COR-L47 (cell line): ENCODE measurements around the gene MACROD1.

Experiments used
- DNase-seq: peaks from one replicate; lab custom pipeline; 2025; lab: John Stamatoyannopoulos, UW

MACROD1 gene

DNA sequence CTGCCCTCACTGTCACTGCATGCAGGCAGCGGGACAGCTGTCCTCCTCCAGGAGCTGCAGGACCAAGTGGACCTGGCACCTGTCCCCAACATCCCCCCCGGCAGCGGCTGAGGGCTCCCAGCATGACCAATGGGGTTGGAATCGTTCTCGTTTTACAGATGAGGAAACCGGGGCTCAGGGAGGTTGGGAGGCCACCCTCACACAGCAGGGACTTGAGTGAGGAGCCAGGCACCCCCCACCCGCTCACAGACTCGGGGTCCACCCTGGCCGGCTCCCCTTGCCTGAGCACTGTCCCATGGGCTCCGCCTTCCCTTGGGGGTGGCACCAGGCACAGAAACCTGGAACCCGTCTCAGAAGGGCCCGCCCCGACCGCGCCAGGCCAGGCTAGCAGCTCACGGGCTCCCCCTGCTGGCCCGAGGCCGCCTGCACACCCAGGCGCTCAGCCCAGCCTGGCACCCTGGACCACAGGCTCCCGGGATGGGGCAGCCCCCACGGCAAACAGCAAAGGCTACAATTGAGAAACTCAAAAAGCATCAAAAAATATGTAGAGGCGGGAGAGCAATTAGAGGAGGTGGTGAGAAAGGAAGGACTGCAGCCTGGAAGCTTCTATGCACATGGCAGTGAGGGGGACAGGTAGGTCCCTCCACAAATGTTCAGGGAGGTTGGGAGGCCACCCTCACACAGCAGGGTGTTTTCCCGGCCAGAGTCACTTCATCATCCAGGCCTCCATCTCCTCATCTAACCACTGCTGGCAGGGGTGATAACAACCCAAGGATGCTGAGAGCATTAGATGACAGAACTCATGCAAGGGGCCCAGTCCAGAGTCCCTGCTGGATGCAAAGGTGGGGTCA lies 12.8 kb downstream of the MACROD1 start:
- peak; percentile 40 for DNase-seq

DNA sequence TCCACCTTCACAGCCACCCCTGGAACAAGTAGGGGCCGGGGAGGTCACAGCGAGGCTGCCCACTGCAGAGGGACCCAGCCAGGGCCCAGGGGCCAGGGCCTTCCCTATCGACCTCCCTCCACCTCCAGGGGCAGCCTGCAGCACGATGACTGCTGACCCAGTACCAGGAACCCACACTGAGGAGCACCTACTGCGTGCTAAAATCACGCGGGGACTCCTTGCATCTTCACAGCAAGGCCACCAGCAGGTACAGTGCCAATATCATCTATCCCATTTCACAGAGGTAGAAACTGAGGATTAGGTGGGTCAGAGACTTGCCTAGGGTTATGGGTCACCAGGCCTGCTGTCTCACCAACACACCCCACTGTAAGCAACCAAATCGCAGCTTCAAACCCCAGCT lies 14.6 kb downstream of the MACROD1 start:
- DNase-seq = no peak

DNA sequence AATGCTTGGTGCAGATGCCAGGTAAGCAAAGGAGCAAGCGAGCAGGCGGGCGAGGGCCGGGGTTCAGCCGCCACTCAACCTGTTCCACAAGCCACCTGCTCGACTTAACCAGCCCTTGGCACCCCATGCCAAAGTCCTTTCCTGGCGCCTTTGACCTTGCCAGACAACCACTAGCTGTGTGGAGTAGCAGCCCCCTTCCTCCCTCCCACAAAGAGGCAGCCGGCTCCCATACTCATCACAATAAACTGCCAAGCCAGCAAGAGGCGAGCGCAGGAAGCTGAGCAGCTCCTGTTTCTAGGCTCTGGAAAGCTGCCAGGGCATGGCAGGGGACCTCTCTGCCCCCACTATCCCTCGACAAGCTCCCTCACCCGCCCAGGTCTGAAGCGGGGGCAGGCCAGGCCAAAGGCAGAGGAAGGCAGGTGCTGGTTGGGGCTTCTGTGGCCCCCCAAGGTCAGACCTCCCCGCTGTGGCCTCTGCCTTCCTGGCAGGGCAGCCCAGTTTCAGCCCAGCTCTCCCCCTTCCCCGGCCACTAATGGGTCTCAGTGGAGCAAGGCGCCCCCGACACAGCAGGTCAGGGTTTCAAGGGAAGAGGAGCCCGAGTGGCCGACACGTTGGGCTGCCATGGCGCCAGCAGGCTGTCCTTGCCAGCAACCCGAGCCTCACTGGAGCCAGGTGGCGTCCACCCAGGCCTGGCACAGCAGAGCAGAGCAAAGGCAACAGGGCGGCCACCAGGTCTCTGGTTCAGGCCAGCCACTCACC lies 15.3 kb downstream of the MACROD1 start:
- peak; percentile 63 for DNase-seq

DNA sequence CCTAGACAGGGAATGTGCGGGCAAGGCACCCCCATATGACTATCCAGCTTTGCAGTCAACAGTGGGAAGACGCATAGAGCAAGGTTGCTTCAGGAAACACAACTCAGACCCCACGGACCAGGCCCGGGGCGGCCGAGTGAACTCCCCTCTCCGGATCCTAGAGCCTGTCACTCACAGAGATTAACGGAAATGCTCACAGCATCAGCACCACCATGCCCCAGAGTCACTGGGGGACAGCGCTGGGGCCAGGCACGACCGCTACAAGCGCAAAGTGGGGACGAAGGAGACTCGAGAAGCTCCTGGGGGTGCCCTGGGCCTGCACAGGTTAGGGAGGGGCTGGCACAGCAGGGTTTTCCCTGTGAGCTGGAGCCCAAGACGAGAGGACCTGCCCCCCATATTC lies 15.9 kb downstream of the MACROD1 start:
- no peak for DNase-seq

DNA sequence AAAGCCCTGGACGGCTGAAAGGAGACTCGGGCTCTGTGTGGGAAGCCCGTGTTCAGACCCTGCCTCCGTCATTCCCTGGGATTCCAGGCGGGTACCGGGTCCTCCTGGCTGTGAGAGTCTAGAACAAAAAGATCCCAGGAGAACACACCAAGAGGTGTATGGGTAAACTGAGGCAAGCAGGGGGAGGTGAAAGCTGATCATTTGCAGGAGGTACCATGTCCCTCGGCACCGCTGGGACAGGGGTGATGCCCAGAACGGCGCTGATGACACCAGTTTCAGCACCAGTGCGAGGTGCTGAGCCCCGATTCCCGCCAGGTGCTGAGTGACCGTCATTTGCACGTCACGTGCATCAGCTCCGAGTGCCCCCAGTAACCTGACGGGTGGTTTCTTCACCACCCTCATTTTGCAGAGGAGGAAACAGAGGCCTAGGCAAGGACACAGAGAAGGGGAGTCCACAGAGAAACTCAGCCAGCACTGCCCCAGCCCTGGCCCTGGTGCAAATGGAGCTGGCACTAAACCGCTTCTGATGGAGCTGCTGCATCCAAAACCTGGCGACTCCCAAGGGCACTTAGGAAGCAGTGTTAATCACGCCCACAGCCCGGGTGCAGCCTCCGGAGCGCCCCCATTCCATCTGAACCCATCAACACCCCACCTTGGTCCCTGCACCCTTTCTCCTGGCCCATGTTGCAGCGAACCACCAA lies 16.8 kb downstream of the MACROD1 start:
- no peak for DNase-seq

DNA sequence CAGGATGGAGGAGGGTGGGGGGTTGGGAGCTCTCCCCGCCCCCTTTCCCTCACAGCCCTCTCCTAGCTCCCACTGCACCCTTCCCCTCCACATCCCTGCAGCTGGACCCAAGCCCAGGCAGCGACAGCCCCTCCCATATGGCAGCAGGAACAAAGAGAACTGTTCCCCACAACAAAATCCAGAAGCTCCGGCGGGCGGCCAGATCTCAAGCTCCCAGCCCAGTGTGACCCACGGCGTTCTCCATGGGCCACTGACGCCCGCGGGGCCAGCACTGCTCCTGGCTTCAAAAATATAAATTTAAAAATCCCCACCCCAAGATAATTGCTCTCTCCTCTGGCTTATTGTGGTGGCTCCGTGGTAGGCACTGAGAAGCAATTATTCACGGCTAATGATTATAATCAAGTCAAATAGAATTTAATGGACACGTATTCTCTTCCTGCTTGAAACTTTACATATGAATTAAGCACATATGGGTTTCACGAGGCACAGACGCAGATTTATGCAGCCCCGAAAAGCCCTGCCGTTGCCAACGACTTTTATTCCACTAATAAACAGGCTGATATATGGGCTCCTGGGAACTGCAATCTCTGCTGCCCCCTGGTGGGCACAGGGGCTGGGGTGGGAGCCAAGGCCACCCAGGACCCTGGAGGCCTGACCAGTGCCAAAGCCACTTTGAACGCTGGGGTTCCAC lies 17.5 kb downstream of the MACROD1 start:
- DNase-seq = peak; percentile 95

DNA sequence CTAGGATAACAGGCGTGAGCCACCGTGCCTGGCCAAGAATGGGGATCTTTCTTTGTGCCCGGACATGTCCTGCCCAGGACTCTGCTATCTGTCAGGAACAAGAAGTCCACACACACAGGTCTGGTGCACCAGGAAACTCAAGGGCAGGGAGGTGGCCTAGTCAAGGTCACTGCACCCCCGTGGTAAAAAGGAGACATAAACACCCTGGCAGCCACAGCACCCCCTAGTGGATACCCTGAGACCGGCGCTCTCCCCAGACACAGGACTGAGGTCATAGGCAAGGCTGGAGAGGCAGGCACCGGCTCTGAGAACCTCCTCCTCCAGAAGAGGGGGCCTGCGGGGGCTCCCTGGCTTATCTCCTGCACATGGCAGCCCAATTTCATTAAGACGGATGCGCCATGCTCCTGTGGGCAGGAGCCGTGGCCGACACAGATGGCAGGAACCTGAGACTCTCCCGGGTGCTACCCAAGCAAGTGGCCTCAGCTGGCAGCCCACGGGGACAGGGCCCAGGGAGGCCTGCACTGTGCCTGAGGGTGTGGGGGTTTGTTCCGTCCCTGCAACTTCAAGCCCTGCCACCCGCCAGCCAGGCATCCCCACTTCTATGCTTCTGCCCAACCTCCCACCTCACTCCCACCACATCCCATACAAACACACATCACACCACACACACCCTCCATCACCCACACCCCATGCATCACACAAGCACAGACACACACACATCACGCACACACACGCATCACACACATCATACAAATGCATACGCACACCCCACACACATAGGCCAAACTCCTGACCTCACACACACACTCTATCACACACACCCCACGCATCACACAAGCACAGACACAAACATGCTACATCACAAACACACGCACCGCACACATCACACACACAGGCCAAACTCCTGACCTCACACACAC lies 19.6 kb downstream of the MACROD1 start:
- DNase-seq = peak; percentile 18

DNA sequence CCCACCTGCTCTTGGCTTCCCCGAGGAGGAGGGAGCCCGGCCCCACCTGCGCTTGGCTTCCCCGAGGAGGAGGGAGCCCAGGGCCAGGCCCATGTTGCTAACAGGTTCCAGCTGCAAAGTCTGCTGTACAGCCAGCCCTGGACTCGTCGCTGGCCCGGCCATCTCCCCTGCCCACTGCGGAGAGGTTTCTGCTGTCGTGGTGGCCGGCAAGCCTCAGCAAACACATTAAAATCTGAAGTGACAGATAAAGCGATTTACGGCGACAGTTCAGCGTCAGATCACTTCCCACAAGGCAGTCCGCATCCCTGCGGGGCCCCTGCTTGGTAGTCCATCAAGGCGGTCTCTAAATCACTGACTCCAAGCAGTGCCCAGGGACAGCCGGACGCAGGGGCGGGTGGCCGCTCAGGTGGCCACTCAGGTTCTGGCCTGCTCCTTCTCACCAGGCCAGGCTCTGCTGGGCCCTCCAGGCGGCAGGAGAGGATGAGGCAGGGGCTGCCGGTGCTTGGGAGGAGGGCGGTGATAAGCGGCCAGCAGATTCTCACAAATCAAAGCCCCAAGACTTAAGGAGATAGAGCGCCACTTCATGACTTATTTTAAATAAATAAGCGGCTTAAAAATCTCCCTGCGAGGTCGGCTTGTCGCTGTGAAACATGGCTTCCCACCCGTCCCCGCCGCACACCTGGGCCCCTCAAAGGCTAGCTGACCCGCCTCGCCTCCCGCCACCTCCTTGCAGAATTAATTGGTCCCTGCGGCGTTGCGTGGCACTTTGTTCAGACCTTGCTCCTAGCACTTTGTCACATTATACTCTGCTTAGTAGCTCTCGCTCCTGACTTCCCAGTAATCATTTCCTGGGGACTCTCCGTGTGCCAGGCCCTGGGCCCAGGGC lies 21.1 kb downstream of the MACROD1 start:
- DNase-seq = no peak

DNA sequence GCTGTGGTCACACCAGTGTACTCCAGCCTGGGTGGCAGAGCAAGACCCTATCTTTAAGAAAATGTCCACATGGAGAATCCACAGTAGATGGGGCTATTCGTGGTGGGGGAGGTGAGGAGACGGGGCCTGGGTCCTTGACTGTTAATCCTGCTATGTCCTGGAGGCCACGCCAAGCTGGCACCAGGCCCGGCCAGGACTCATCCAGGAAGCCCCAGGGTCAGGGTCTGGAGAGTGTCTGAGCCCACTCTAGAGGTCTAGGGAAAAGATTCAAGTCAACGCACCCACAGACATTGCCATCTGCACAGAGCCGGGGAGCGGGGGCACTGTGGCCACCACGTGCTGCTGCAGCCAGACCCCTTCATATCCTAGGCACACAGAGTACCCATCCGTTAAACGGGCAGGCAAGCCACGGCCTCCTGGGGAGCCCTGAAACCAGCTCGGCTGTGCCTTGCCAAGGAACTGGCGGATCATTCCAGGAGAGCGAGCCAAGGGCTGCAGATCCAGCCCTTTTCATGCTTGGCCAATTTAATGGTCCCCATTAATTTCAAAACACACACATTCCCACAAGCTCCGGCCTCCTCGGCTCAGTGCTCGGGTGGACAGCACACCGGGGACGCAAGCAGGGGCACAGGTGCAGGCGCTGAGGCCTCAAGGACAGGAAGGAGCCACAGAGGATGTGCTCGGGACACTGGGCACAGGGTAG lies 24.7 kb downstream of the MACROD1 start:
- DNase-seq = no peak

DNA sequence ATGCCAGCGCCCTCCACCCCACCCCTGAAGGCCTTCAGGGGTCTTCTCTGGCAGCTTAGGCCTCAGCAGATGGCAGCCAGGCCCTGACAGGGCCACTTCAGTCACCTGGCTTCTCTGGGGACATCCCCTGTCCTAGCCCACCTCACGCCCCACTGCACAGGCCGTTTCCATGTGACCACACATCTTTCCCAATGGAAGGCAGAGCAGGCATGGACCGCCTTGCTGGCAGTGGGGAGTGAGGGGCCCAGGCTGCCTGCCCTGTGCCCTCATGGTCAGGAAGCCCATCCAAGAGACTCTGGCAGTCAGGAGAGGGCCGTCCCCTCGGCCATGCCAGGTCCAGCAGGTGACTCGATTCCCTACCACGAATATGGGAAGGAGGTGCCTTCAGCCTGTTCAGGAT lies 25.8 kb downstream of the MACROD1 start:
- DNase-seq = no peak

DNA sequence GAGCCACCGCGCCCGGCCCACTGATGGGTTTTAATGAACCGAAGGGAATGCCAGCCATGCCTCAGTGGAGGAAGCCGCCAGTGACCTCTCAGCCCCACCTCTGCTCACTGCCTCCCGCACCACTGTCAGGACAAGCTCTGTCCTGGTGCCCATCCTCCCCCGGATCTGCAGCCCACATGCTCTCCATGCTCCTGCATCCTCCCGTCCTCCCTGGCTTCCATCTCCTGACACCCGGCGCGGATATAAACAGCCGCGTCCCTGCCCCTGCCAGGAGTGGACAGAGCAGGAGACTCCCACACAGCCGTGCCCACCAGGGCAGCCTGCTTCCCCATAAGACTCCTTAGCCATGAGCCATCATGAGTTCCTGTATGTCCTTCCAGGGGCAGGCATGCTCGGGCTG lies 26.9 kb downstream of the MACROD1 start:
- DNase-seq = no peak

DNA sequence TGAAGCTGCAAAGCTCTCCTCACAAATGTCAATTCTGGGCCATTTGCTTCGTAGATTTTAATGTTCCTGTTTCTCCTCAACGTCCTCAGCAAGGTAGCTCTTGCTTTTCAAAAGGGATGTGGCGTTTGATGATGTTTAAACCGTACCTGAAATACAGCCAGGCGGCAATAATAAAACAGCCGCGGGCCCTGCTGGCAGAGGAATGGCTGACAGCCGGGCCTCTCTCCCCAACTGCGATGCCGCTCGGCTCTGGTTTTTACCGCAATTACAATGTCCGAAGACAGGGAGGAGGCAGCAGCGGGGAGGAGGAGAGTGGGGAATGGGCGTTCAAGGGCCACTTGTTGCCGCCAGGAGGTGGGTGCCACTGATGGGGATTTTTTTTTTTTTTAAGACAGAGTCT lies 27.5 kb downstream of the MACROD1 start:
- no peak for DNase-seq

DNA sequence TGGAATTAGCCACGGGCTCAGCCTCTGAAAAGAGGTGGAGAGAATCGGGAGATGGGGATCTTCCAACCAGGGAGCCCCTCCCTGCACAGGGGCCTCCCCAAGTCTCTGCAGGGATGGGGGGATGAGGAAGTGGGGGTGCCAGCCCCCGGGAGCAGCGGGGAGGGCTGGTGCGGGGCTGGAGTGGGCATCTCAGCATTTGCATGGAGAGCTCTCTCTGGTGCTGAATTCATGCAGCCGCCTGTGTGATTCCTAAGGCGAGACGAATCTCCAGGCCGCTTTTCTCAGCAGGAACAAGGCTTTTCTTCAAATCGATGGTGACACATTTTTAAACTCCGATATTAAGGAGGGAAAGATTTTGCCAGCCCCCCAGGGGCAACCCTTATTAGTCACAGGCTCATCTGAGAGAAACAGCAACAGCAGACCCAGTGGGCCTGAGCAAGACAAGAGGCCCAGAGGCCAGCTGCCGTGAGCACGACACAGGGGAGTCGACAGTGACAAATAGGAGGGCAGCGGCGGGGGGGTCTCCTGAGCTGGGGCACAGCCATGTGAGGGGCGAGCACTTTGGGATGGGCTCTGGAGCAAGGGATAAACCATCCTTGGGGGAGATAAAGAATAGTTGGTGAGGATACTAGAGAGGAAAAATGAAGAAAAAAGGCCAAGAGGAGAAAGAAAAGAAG lies 29.0 kb downstream of the MACROD1 start:
- DNase-seq = no peak

DNA sequence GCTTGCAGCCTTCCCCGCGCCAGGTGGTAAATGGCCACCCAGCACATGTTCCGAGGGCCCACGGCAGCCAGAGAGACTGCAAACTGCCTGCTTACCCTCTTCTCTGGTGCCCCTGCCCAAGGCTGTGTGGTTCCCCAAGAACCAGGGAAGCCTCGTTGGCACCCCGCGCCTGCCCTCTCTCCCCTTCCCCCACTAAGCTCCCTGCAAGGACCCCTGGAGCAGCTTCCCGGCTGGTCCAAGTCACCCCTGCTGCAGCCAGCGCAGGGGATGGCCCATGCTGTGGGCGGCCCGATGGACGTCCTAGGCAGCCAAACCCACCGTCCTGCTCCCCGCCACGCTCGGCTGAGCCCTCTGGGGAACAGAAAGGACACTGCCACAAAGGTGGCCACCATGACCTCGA lies 30.2 kb downstream of the MACROD1 start:
- DNase-seq = no peak

DNA sequence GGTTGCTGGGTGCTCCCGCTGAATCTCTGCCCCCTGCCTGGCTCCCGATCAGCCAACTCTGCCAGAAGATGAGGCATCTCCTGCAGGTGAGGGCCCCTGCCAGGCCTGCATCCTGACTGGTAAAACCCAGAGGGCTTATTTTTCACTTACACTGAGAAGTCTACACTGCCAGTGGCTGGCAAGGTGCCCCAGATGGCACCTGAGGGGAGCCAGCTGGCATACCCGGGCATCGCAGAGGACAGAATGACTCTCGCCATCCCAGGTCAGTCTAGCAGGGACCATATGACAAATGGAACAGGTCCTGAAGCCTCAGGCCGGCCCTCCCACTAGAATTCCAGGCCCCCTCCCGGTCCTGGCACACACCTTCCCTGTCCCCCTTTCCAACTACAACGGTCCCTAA lies 30.9 kb downstream of the MACROD1 start:
- peak; percentile 59 for DNase-seq

DNA sequence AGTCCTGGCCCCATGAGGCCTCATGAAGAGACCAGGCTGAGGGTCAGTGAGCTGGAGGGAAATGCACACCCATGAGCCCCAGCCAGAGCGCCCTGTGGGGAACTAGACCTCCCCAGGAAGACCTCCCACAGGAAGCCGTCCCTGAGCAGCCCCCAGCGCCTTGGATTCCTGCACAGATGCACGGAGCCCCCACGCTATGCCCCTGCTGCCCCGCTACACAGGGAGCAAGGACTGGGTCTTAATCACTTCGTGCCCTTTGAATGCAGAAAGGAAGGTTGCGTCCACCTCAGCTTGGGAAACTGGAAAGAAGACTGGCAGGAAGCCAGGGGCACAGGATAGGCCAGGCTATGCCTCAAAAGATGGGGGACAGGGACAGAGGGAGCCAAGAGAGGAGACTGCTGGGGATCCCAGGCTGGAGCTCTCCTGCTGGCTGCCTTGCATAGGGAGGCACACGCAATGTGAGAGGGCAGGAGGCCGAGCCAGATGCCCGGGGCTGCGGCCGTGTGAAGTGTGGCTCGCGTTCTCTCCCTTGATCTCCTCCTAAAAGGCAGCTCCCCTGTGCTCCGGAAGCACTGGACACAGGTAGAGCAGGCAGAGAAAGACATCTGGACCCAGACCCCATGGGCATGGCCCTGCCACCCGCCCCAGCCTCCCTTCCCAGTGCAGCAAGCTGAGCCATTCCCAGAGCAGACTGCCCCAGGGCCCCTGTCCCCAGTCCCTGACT lies 32.8 kb downstream of the MACROD1 start:
- no peak for DNase-seq

DNA sequence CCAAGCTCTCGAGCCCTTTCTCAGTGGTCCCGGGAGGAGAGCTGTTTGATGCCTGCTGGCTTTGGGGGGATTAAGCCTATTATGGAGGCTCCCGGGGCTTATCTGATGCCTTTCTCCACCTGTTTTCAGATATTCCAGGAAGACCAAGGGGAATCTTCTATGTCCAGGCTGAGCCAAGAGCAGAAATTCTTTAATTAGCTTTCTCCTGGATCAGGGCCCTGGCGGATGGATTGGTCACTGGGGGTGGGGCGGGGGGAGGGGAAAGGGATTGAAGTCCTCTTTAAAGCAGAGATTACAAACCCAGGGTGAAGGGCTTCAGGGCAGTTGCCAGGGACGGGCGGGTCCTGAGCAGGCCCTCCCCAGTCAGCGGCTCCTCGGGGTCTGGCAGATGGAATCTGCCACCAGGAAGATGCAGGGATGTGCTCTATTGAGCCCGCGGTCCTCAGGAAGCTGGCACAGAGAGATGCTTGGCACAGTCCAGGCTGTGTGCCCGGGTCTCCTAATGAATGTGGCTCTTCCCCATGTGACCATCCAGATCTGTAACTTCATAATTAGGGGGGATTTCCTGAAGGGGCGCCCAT lies 33.6 kb downstream of the MACROD1 start:
- peak; percentile 49 for DNase-seq

DNA sequence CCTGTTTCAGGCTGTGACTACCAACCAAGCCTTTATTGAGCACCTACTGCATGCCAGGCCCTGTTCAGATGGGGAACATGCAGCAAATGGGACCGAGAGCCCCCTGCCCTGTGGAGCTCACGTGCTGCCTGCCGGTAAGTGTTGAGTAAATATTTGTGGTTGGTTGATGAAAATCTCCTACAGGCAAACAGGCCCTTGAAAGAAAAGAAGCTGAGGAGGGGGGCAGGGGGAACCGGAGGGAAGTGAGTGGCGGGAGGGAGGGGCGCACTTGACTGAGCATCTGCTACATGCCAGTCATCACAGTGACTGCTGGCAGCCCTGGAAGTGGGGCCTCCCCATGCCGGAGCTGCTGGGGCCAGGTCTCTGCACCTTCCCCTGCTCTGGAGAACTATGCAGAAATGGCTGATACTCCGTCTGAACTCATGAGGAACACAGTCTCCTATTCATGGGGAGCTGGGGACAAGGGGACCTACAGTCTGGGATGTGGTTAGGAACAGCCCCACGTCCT lies 34.2 kb downstream of the MACROD1 start:
- peak; percentile 54 for DNase-seq
